HG02840 (cell line): ENCODE measurements around the gene EID3.

ENCODE experiments used
- ATAC-seq: cut with Tn5 transposase; IDR thresholded peaks from one replicate; pipeline ENCODE4 v1.9.1; 2021; ENCODE audit warnings: mild to moderate bottlenecking, moderate library complexity, moderate number of reproducible peaks; ENCODE audit not compliant: unreplicated experiment, low FRiP score

EID3 gene

DNA sequence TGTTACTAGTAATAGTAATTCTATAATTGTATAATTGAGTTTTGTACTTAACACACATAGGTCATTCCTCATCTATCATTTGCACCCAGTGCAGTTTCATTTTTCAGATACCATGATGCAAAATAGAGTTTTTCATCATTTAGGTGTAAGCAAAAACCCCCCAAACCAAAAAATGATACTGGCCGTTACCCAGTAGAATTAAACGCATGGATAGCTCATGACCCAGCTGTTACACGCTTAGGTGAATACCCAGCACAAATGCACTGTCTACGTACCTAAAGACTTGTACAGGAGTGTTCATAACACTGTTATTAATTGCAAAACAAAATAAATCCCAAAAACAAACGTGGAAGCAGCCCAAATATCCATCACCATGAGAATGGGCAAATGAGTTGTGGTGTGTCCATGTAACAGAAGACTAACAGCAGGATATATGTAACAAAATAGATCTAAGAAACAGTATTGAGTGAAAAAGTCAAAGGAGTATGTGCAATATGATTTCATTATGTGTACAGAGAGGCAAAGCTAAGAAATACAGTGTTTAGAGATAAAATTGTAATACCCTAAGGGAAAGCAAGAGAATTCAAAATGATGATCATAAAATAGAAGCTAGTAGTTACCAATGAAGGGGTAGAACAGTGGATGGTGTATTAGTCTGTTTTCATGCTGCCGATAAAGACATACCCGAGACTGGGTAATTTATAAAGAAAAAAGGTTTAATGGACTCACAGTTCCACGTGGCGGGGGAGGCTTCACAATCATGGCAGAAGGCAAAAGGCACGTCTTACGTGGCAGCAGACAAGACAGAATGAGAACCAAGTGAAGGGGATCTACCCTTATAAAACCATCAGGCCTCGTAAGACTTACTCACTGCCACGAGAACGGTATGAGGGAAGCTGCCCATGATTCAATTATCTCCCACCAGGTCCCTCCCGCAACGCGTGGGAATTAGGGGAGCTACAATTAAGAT lies 49.8 kb downstream of the EID3 start:
- ATAC-seq = no peak

DNA sequence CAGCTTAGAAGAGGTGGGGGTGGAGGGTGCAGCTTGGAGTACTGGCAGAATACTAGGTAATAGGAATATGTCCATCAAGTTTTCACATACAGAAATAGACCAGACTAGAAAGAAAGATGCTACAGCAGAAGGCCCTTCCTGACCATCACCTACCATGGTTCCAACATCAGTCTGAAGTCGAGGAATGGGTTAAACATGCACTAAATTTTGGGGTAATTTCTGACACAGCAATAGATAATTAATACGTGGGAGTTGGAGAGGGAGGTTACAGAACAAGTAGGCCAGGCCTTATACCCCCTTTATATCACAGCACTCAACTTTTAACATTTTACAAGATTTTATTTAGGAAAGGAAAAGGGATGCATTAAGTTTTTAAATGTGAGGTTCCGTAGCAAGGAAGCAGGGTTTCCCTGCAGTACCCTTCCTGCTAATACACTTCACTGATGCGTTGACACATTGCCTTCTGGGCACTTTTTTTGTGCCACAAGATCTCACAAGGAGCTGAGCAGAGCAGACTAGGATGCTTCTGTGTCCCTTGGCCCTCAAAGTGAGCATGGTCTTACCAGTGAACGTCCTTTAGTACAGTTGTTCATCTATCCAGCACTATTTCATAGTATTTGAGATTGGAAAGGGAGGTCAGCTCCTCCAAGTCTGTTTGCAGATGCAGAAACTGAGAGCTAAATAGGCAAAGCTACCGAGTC lies 50.8 kb downstream of the EID3 start:
- no peak for ATAC-seq
